Mucosa of rectum (tissue), 2 donors: Measurements from ENCODE around the gene ACVR1.

Experiments used
- H3K27ac ChIP-seq, 2 donors: one replicate each; pipeline ENCODE4 v1.7.0; 2013; ENCODE audit warnings: inconsistent platforms in 2 of 2, low read depth in 2 of 2, low read length in 2 of 2
- H3K27me3 ChIP-seq, 2 donors: one replicate each; pipeline ENCODE4 v1.7.0; 2013; ENCODE audit warnings: low read length in 2 of 2; ENCODE audit not compliant: control insufficient read depth in 2 of 2, insufficient read depth in 2 of 2
- H3K36me3 ChIP-seq, 2 donors: one replicate each; pipeline ENCODE4 v1.7.0; 2013; ENCODE audit warnings: low read length in 2 of 2; ENCODE audit not compliant: control insufficient read depth in 2 of 2, insufficient read depth in 2 of 2
- H3K4me1 ChIP-seq, 2 donors: one replicate each; pipeline ENCODE4 v1.7.0; 2013; ENCODE audit warnings: low read length in 2 of 2, mild to moderate bottlenecking in 1 of 2; ENCODE audit not compliant: control insufficient read depth in 2 of 2, insufficient read depth in 2 of 2
- H3K4me3 ChIP-seq, 2 donors: one replicate each; pipeline ENCODE4 v1.7.0; 2013; ENCODE audit warnings: low read length in 2 of 2
- H3K9ac ChIP-seq, 2 donors: one replicate each; pipeline ENCODE4 v1.7.0; 2013; ENCODE audit warnings: low read length in 2 of 2, low read depth in 1 of 2, mild to moderate bottlenecking in 1 of 2
- H3K9me3 ChIP-seq, 2 donors: one replicate each; pipeline ENCODE4 v1.7.0; 2013; ENCODE audit warnings: low read length in 2 of 2; ENCODE audit not compliant: control insufficient read depth in 2 of 2
- donor health status: healthy.
- donor health status: Normal muscosa, but diverticular disease.

Gene ACVR1

DNA sequence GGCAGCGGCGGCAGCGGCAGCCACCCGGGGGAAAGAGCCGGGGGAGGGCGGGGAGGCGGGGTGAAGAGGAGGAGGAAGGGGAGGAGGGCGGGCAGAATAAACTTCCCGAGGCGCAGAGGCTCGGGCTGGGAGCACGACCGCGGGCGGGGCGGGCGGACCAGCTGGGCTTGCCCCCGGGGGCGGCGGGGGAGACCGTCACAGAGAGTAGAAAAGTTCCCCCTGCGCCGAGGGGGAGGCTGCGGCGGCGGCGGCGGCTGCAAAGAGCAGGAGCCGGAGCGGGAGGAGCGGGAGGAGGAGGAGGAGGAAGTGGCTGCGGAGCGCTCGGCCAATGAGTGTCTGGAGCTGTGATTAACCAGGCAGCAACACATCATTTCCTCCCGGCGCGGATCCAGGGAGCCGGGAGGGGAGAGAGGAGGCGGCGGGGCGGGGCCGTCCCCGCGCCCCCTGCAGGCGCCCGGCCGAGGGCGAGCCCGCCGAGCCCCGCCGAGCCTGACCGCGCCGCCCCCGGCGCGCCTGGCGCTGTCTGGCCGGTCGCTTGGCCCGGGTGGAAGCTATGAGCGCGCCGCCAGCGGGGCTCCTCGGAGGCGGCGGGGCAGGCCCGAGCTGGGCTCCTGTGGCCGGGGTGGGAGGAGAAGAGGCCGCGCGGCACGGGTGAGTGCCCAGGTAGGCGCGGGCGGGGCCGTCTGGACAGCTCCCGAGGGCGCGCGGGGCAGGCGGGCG lies at the start of gene ACVR1:
ACVR1 (minus strand) TSS at position 265 of the 720 bp plus-strand sequence. CDS start 76,837 bp downstream, outside the sequence.
- Histone ChIP-seq H3K27me3 (no peaks in the 10 kb centered on the region), H3K4me1 (peaks cover 6 to 10% of the 10 kb centered on the region in 2 donors), H3K36me3 (no peaks in the 10 kb centered on the region), H3K9ac (peak within 1 kb of the TSS; percentile 75 to 81), H3K4me3 (peak within 1 kb of the TSS; percentile 85 to 91), H3K9me3 (no peaks in the 10 kb centered on the region), H3K27ac (peak within 1 kb of the TSS; percentile 93 to 94)

- Histone ChIP-seq H3K36me3 (no peaks in the 10 kb centered on the region), H3K9ac (no peak overlapping the region), H3K4me1 (no peaks in the 10 kb centered on the region), H3K9me3 (no peaks in the 10 kb centered on the region), H3K4me3 (no peak overlapping the region), H3K27me3 (no peaks in the 10 kb centered on the region), H3K27ac (no peak overlapping the region)
Measured at GRCh38 chr2:157925071-157925470, 48.9 kb upstream of the ACVR1 start.

DNA sequence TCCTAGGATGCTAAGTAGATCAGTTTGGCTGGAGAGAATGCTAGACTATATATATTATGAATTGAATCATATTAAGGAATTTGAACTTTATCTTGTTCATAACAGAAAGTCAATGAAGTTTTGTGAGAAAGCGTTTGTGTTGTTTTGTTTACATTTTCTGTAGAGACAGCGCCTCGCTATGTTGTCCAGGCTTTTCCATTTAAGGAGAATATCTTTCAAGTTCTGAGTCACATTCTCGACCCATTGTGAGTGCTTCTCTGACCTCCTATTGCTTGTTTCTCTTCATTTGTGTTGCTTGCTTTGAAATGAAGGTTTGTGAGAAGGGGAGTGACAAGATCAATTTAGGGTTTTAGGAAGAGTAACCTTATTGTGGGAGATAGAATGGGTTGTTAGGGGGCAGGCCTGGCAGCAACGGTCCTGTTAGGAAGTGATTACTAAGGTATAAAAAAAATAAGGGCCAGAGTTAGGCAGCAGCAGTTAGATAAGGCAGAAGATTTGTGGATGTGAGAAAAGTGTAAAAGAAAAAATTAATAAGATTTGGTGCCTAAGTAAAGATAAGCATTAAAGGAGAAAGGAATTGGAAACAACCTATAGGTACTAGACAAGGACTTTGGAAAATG lies 47.6 kb upstream of the ACVR1 start:
- Histone ChIP-seq H3K36me3 (no peaks in the 10 kb centered on the region), H3K4me3 (no peak overlapping the region), H3K4me1 (no peaks in the 10 kb centered on the region), H3K9me3 (no peaks in the 10 kb centered on the region), H3K9ac (no peak overlapping the region), H3K27me3 (no peaks in the 10 kb centered on the region), H3K27ac (no peak overlapping the region)

DNA sequence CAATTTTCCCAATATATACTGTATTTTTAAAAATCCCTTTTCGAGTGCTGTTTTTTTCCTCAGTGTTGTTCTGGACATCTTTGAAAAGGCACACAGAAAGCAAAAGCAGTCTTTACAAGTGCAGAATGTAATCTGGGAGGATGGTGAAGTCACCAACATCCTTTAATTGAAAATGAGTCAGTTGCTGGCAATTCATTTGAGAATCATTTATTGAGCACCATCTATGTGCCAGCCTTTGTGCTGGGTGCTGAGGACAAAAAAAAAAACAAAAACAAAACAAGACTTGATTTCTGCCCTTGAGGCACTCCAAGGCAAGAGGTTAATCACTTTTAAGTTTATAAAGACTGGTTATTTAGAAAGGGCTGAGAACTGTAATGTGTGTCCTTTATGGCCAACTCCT lies 46.7 kb upstream of the ACVR1 start:
- Histone ChIP-seq H3K4me1 (no peaks in the 10 kb centered on the region), H3K9me3 (no peaks in the 10 kb centered on the region)

DNA sequence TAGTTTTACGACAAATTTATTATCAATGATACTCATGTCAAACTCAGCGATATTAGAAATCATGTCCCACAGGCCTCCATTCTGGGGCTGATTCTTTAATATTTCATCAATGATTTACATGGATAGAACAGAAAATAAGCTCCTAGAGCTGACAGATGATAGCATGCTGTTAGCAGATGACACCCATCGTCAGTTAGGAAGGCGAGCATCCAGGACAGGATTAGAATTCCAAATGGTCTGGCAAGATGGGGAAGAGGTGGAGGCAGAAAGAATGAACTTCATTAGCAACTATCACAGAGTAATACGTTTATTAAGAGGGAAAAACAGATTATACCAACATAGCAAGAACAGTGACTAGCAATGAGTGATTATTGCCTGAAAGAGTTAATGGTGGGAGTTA lies 46.2 kb upstream of the ACVR1 start:
- Histone ChIP-seq H3K36me3 (no peaks in the 10 kb centered on the region), H3K9ac (no peak overlapping the region), H3K4me1 (no peaks in the 10 kb centered on the region), H3K4me3 (no peak overlapping the region), H3K27me3 (no peaks in the 10 kb centered on the region), H3K27ac (no peak overlapping the region), H3K9me3 (no peaks in the 10 kb centered on the region)

More for the DNA sequence above, 46.7 kb upstream of the ACVR1 start:
- Histone ChIP-seq H3K27me3 (no peaks in the 10 kb centered on the region), H3K36me3 (no peaks in the 10 kb centered on the region), H3K27ac (no peak overlapping the region), H3K4me3 (no peak overlapping the region), H3K9ac (no peak overlapping the region)

- H3K36me3 ChIP-seq: no peaks in the 10 kb centered on the region
- no peaks in the 10 kb centered on the region for H3K27me3 ChIP-seq
- no peaks in the 10 kb centered on the region for H3K9me3 ChIP-seq
- no peaks in the 10 kb centered on the region for H3K4me1 ChIP-seq
- no peak overlapping the region for H3K9ac ChIP-seq
- H3K4me3 ChIP-seq: no peak overlapping the region
- no peak overlapping the region for H3K27ac ChIP-seq
Measured at GRCh38 chr2:157920736-157921135, 44.6 kb upstream of the ACVR1 start.

- Histone ChIP-seq H3K4me3 (no peak overlapping the region), H3K4me1 (no peaks in the 10 kb centered on the region), H3K27ac (no peak overlapping the region), H3K27me3 (no peaks in the 10 kb centered on the region), H3K9ac (no peak overlapping the region), H3K9me3 (no peaks in the 10 kb centered on the region), H3K36me3 (no peaks in the 10 kb centered on the region)
Measured at GRCh38 chr2:157919181-157919580, 43.1 kb upstream of the ACVR1 start.

- no peaks in the 10 kb centered on the region for H3K36me3 ChIP-seq
- no peak overlapping the region for H3K4me3 ChIP-seq
- no peaks in the 10 kb centered on the region for H3K9me3 ChIP-seq
- H3K4me1 ChIP-seq: no peaks in the 10 kb centered on the region
- H3K9ac ChIP-seq: no peak overlapping the region
- H3K27ac ChIP-seq: no peak overlapping the region
- H3K27me3 ChIP-seq: no peaks in the 10 kb centered on the region
Measured at GRCh38 chr2:157918319-157918718, 42.2 kb upstream of the ACVR1 start.

GRCh38 chr2:157911750-157912149 lies 35.6 kb upstream of the ACVR1 start:
- no peak overlapping the region for H3K9ac ChIP-seq
- H3K4me3 ChIP-seq: no peak overlapping the region
- H3K27ac ChIP-seq: no peak overlapping the region
- H3K4me1 ChIP-seq: no peaks in the 10 kb centered on the region
- no peaks in the 10 kb centered on the region for H3K9me3 ChIP-seq
- no peaks in the 10 kb centered on the region for H3K36me3 ChIP-seq
- no peaks in the 10 kb centered on the region for H3K27me3 ChIP-seq

- no peaks in the 10 kb centered on the region for H3K27me3 ChIP-seq
- H3K9ac ChIP-seq: no peak overlapping the region
- no peaks in the 10 kb centered on the region for H3K4me1 ChIP-seq
- no peak overlapping the region for H3K27ac ChIP-seq
- no peak overlapping the region for H3K4me3 ChIP-seq
- no peaks in the 10 kb centered on the region for H3K9me3 ChIP-seq
- H3K36me3 ChIP-seq: no peaks in the 10 kb centered on the region
Measured at GRCh38 chr2:157911246-157911645, 35.1 kb upstream of the ACVR1 start.
